Right renal pelvis (tissue), 4 donors: ENCODE results near the gene HRH1. TPM values are rescaled to one million over a fixed set of nuclear protein-coding genes. Genes with fewer than 3 reads are reported as not detected.
"Not testable (repeated sequence)": the region's sequence is repeated elsewhere in the genome, so short reads cannot be mapped to it uniquely, and the experiment has no call there.

Source experiments
- DNase-seq, 4 donors: peaks; one replicate each; pipeline ENCODE4 v3.0.0-alpha.2; 2013; ENCODE audit warnings: low read depth in 4 of 4, low spot score in 3 of 4, missing footprints in 1 of 4
- polyA plus RNA-seq, 4 donors: library from polyadenylated mRNA; unstranded; fragments of 120-200 nt; gene quantifications; one replicate each; pipeline ENCODE4 v1.2.1, GENCODE V29; 2013; ENCODE audit not compliant: insufficient read length in 4 of 4

Gene HRH1
- polyA plus RNA-seq, 4 donors = 2.3 to 3.0 (median 2.6) TPM

- DNase-seq = no peak
Measured at GRCh38 chr3:11168881-11169805, 14.8 kb downstream of the HRH1 start.

- DNase-seq = no peak
Measured at GRCh38 chr3:11170052-11170770, 15.9 kb downstream of the HRH1 start.

- no peak for DNase-seq
Measured at GRCh38 chr3:11172096-11172690, 17.9 kb downstream of the HRH1 start.

- DNase-seq = no peak
Measured at GRCh38 chr3:11173828-11174465, 19.7 kb downstream of the HRH1 start.

GRCh38 chr3:11178421-11178820, 24.1 kb downstream of the HRH1 start:
- no peak for DNase-seq

- DNase-seq = not testable (repeated sequence)
Measured at GRCh38 chr3:11184328-11184969, 30.2 kb downstream of the HRH1 start.

- DNase-seq = no peak
Measured at GRCh38 chr3:11185144-11185543, 30.9 kb downstream of the HRH1 start.

- DNase-seq = no peak
Measured at GRCh38 chr3:11185564-11186317, 31.4 kb downstream of the HRH1 start.

- no peak for DNase-seq
Measured at GRCh38 chr3:11186318-11186692, 32.0 kb downstream of the HRH1 start.

- DNase-seq = no peak
Measured at GRCh38 chr3:11186771-11187191, 32.5 kb downstream of the HRH1 start.

GRCh38 chr3:11187681-11188080, 33.4 kb downstream of the HRH1 start:
- no peak for DNase-seq

- DNase-seq = no peak
Measured at GRCh38 chr3:11188231-11188630, 33.9 kb downstream of the HRH1 start.

GRCh38 chr3:11195201-11195600, 40.9 kb downstream of the HRH1 start:
- DNase-seq = no peak

GRCh38 chr3:11195721-11196332, 41.5 kb downstream of the HRH1 start:
- DNase-seq = no peak

- no peak for DNase-seq
Measured at GRCh38 chr3:11197484-11197883, 43.2 kb downstream of the HRH1 start.

- DNase-seq = no peak
Measured at GRCh38 chr3:11198070-11198469, 43.8 kb downstream of the HRH1 start.

- no peak for DNase-seq
Measured at GRCh38 chr3:11198495-11198894, 44.2 kb downstream of the HRH1 start.

GRCh38 chr3:11199902-11200845, 45.9 kb downstream of the HRH1 start:
- no peak for DNase-seq
